B cell (primary cell): ENCODE results near the gene ELOB. TPM values are rescaled to one million over a fixed set of nuclear protein-coding genes. Genes with fewer than 3 reads are reported as not detected.

Experiments
- ATAC-seq: fragments of 200-7000 bp; cut with Tn5 transposase; one replicate; pipeline ENCODE4 v1.10.0; 2021; ENCODE audit warnings: low read depth, mild to moderate bottlenecking, moderate number of reproducible peaks, moderate library complexity
- CTCF ChIA-PET: fragments of 350-600 bp; sonication (Branson Sonifier 250); formaldehyde crosslinking; loops from one replicate; lab custom pipeline; 2021; ENCODE audit warnings: antibody characterized with exemption, inconsistent platforms; lab: Charles Lee
- POLR2A ChIA-PET: fragments of 350-600 bp; sonication (Branson Sonifier 250); formaldehyde crosslinking; loops from one replicate; lab custom pipeline; 2021; ENCODE audit warnings: antibody characterized with exemption; lab: Charles Lee
- DNase-seq: peaks from one replicate; pipeline ENCODE4 v3.0.0; 2013
- H2AFZ ChIP-seq: 2 replicates; pipeline ENCODE4 v1.6.1; 2012; ENCODE audit warnings: mild to moderate bottlenecking, low read depth, low read length; ENCODE audit not compliant: insufficient read depth, poor library complexity, severe bottlenecking
- H3K27ac ChIP-seq, 2 donors: 1 replicate in 1 of 2; 2 replicates in 1 of 2; pipeline ENCODE4 v1.5.1; 2012 to 2013; ENCODE audit warnings: low read length in 2 of 2, mild to moderate bottlenecking in 2 of 2, moderate library complexity in 1 of 2
- H3K27me3 ChIP-seq, 4 experiments: fragments of 200-600 bp in 1 of 4; sonication (generic) in 1 of 4; replicated peaks in 1 of 4; 1 replicate in 2 of 4; 2 replicates in 2 of 4; pipeline versions ENCODE4 v1.6.1 to v1.7.0; 2013 to 2016; ENCODE audit warnings: low read length in 3 of 4, mild to moderate bottlenecking in 2 of 4, mixed read lengths in 1 of 4, moderate library complexity in 1 of 4; ENCODE audit not compliant: insufficient read depth in 4 of 4, control insufficient read depth in 3 of 4; ENCODE audit errors: control extremely low read depth in 1 of 4
- H3K36me3 ChIP-seq, 2 experiments: replicated peaks in 1 of 2; 1 replicate in 1 of 2; 2 replicates in 1 of 2; pipeline versions ENCODE4 v1.6.1 to v1.7.1; 2013; ENCODE audit warnings: low read length in 1 of 2; ENCODE audit not compliant: insufficient read depth in 2 of 2, control insufficient read depth in 1 of 2; ENCODE audit errors: control extremely low read depth in 1 of 2, extremely low read depth in 1 of 2
- H3K4me1 ChIP-seq, 2 donors: fragments of 200-600 bp in 1 of 2; sonication (generic) in 1 of 2; 1 replicate in 1 of 2; 2 replicates in 1 of 2; pipeline versions ENCODE4 v1.5.1 to v1.6.1; 2013 to 2017; ENCODE audit warnings: low read length in 2 of 2; ENCODE audit not compliant: control insufficient read depth in 2 of 2, insufficient read depth in 2 of 2
- H3K4me2 ChIP-seq: replicated peaks from 2 replicates; pipeline ENCODE3; 2012; ENCODE audit warnings: mild to moderate bottlenecking, low read depth, low read length; ENCODE audit not compliant: poor library complexity, severe bottlenecking
- H3K4me3 ChIP-seq, 5 experiments: fragments of 200-600 bp in 1 of 5; sonication (generic) in 1 of 5; 1 replicate in 3 of 5; 2 replicates in 2 of 5; pipeline versions ENCODE4 v1.5.1 to v1.7.0; 2011 to 2016; ENCODE audit warnings: low read length in 4 of 5, mild to moderate bottlenecking in 4 of 5, low read depth in 2 of 5, control low read depth in 1 of 5, moderate library complexity in 1 of 5; ENCODE audit not compliant: insufficient read depth in 1 of 5; ENCODE audit errors: control extremely low read depth in 1 of 5, extremely low read depth in 1 of 5
- H3K79me2 ChIP-seq: fragments of 200-600 bp; sonication (generic); one replicate; pipeline ENCODE4 v1.6.0; 2016; ENCODE audit warnings: low read length; ENCODE audit not compliant: control insufficient read depth, insufficient read depth
- H3K9ac ChIP-seq: fragments of 200-600 bp; sonication (generic); 2 replicates; pipeline ENCODE4 v1.6.1; 2017; ENCODE audit warnings: mild to moderate bottlenecking, low read length, moderate library complexity
- H3K9me3 ChIP-seq, 3 donors: one replicate each; pipeline versions ENCODE4 v1.6.1 to v1.7.1; 2013; ENCODE audit warnings: low read length in 2 of 3; ENCODE audit not compliant: control insufficient read depth in 2 of 3, insufficient read depth in 1 of 3; ENCODE audit errors: control extremely low read depth in 1 of 3
- H4K20me1 ChIP-seq: 2 replicates; pipeline ENCODE4 v1.6.0; 2012; ENCODE audit warnings: mild to moderate bottlenecking, low read length; ENCODE audit not compliant: insufficient read depth, control insufficient read depth, poor library complexity, severe bottlenecking
- H3K27ac Mint-ChIP-seq: one replicate; pipeline ENCODE4 v1.8.0; 2021; ENCODE audit warnings: mixed read lengths
- H3K27me3 Mint-ChIP-seq: one replicate; pipeline ENCODE4 v1.8.0; 2021; ENCODE audit warnings: mixed read lengths
- H3K4me1 Mint-ChIP-seq: one replicate; pipeline ENCODE4 v1.8.0; 2021; ENCODE audit warnings: mixed read lengths
- H3K4me3 Mint-ChIP-seq: one replicate; pipeline ENCODE4 v1.8.0; 2021; ENCODE audit warnings: mixed read lengths
- H3K9me3 Mint-ChIP-seq: one replicate; pipeline ENCODE4 v1.8.0; 2022; ENCODE audit warnings: mixed read lengths; ENCODE audit not compliant: insufficient read depth
- EZH2 ChIP-seq: IDR thresholded peaks from 2 replicates; pipeline ENCODE4 v1.6.1; 2012; ENCODE audit warnings: borderline replicate concordance, low read depth, mild to moderate bottlenecking, moderate library complexity, low read length; ENCODE audit not compliant: insufficient read depth, poor library complexity, severe bottlenecking
- WGBS: methylation state at CpG from one replicate; pipeline ENCODE4 v1.1.5; 2013; ENCODE audit warnings: missing lambda C conversion rate; ENCODE audit not compliant: insufficient coverage; 5-methylcytosine and 5-hydroxymethylcytosine counted together
- intact Hi-C: fragments of 100-400 bp; cut with micrococcal nuclease; formaldehyde crosslinking; loops from one replicate; pipeline ENCODE4 v1.10.0; 2022
- polyA plus RNA-seq: library from polyadenylated mRNA; depleted of rRNA; stranded (reverse); fragments of >200 nt; gene quantifications from 2 replicates; pipeline ENCODE4 v1.2.3, GENCODE V29; 2012
- total RNA-seq, 2 donors: library from RNA; stranded (reverse); fragments of 120-200 nt in 1 of 2; gene quantifications; 1 replicate in 1 of 2; 2 replicates in 1 of 2; pipeline versions ENCODE4 v1.2.3 to v1.2.4, GENCODE V29; 2013 to 2022
- TF ChIP-seq, protein P1 (sequence below): fragments of 200-600 bp; IDR thresholded peaks from one replicate; pipeline ENCODE4 v1.8.0; 2022; ENCODE audit warnings: antibody characterized with exemption, mild to moderate bottlenecking

The ELOB gene
- total and polyA plus RNA-seq, 2 donors (not counting 1 experiment from before 2014, with no cell fraction given): 93.1 to 136 TPM

DNA sequence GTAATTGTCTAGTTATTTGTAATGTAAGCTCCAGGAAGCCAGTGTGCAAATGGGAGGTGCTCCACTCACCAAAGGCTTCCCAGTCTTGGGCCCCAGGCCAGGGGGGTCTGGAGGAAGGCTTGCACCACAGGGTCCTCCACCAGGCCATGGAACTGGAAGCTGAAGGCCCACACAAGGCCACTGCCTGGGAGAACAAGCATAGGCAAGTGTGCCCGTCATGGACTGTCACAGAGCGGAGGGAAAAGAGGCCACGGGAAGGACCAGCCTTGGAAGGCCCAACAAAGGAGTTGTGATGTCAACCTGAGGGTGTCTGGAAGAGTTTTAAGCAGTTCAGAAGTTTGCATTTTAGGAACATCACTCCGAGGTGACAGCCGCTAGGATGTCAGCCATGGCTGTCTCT, 27.6 kb downstream of the ELOB start:
- intact Hi-C loops: no loop called here
- Histone ChIP-seq H3K9me3 (peaks cover 0 to 10% (median 3%) of the 10 kb centered on the region in 3 donors), H3K27ac (no peak overlapping the region), H3K79me2 (peaks cover 37% of the 10 kb centered on the region), H3K9ac (no peak overlapping the region), H3K4me1 (peaks cover 21 to 25% of the 10 kb centered on the region in 2 donors), H3K36me3 (peaks cover 0 to 3% of the 10 kb centered on the region in 2 experiments), H2AFZ (no peak overlapping the region), H3K4me2 (no peak overlapping the region), H3K4me3 (no peak overlapping the region), H4K20me1 (peaks cover 17% of the 10 kb centered on the region), H3K27me3 (no peaks in the 10 kb centered on the region)
- H3K4me3 Mint-ChIP-seq: no peak overlapping the region
- POLR2A ChIA-PET: no interaction called here
- CTCF ChIA-PET: no interaction called here
- no peaks in the 10 kb centered on the region for H3K27me3 Mint-ChIP-seq
- H3K4me1 Mint-ChIP-seq: peaks cover 24% of the 10 kb centered on the region
- DNase-seq: no peak
- WGBS: 98% methylated on average over 5 of the region's 5 CpGs
- H3K27ac Mint-ChIP-seq: peak overlapping the region; percentile 61
- TF ChIP-seq, protein P1, sequence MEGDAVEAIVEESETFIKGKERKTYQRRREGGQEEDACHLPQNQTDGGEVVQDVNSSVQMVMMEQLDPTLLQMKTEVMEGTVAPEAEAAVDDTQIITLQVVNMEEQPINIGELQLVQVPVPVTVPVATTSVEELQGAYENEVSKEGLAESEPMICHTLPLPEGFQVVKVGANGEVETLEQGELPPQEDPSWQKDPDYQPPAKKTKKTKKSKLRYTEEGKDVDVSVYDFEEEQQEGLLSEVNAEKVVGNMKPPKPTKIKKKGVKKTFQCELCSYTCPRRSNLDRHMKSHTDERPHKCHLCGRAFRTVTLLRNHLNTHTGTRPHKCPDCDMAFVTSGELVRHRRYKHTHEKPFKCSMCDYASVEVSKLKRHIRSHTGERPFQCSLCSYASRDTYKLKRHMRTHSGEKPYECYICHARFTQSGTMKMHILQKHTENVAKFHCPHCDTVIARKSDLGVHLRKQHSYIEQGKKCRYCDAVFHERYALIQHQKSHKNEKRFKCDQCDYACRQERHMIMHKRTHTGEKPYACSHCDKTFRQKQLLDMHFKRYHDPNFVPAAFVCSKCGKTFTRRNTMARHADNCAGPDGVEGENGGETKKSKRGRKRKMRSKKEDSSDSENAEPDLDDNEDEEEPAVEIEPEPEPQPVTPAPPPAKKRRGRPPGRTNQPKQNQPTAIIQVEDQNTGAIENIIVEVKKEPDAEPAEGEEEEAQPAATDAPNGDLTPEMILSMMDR: no peak
- no peak for TF ChIP-seq EZH2
- H3K9me3 Mint-ChIP-seq: peaks cover 2% of the 10 kb centered on the region
- ATAC-seq: no peak

DNA sequence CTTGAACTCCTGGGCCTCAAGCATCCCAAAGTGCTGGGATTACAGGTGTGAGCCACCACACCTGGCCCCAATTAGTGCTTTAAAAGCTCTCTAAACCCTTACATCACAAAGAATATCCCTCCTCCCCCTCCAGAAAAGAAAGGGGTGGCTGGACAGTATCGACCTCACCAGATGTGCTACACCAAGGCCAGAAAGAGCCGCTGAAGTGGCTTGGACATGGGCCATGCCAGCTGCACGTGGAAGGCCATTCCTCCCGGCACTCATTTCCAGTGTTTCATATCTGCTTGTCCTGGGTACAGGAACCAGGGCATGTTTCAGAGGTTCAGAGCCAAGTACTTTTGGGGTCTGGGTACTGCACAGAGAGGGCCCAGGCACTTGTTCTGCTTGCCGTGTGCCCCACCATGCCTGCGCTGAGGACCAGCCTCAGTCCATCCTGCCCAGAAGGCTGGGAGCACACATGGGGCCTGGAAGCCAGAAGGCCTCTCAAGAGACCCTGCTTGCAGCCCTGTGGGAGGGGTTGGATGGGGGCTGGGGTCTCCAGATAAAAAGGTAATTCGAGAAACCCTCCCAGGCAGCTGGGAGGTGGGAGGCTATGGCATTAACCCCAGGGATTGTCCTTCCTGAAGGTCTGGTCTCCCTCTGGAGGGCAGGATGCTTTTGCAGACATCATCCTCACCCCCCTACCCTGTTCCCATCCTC, 28.2 kb downstream of the ELOB start:
- H3K36me3 ChIP-seq: no peaks in the 10 kb centered on the region
- TF ChIP-seq, protein P1: no peak
- peaks cover 11% of the 10 kb centered on the region for H4K20me1 ChIP-seq
- Mint-ChIP-seq H3K27me3 (no peaks in the 10 kb centered on the region), H3K4me1 (peaks cover 19% of the 10 kb centered on the region), H3K4me3 (no peak overlapping the region), H3K9me3 (peaks cover 2% of the 10 kb centered on the region), H3K27ac (no peak overlapping the region)
- ATAC-seq (no peak), DNase-seq (no peak)
- H3K27me3 ChIP-seq: no peaks in the 10 kb centered on the region
- intact Hi-C loops: no loop called here
- no peak overlapping the region for H2AFZ ChIP-seq
- peaks cover 0 to 10% (median 3%) of the 10 kb centered on the region in 3 donors for H3K9me3 ChIP-seq
- no peak overlapping the region for H3K4me3 ChIP-seq
- 98% methylated on average over 6 of the region's 7 CpGs for WGBS
- no peak overlapping the region for H3K27ac ChIP-seq
- CTCF ChIA-PET: no interaction called here
- peaks cover 31% of the 10 kb centered on the region for H3K79me2 ChIP-seq
- no peak overlapping the region for H3K4me2 ChIP-seq
- peaks cover 16 to 19% of the 10 kb centered on the region in 2 donors for H3K4me1 ChIP-seq
- POLR2A ChIA-PET: interaction anchor here (0.7 kb wide), 1 partner anchor 722 kb away, joined by 6 read pairs; no protein-coding TSS in a partner anchor
- H3K9ac ChIP-seq: no peak overlapping the region
